NT2/D1 (cell line): ENCODE results near the gene UGT1A10.
"Not testable (repeated sequence)": the region's sequence is repeated elsewhere in the genome, so short reads cannot be mapped to it uniquely, and the experiment has no call there.

ENCODE experiments used
- DNase-seq: peaks from one replicate; pipeline ENCODE4 v3.0.0-alpha.2; 2011; ENCODE audit warnings: low read depth, low spot score
- H3K27me3 ChIP-seq: 2 replicates; pipeline ENCODE4 v1.6.0; 2011; ENCODE audit warnings: mild to moderate bottlenecking; ENCODE audit not compliant: insufficient read length, insufficient read depth
- H3K36me3 ChIP-seq: 2 replicates; pipeline ENCODE4 v1.6.1; 2011; ENCODE audit warnings: mild to moderate bottlenecking, low read length, mixed read lengths; ENCODE audit not compliant: insufficient read depth, insufficient read length
- H3K4me1 ChIP-seq: 2 replicates; pipeline ENCODE4 v1.5.1; 2011; ENCODE audit not compliant: insufficient read depth, insufficient read length
- H3K4me3 ChIP-seq: 2 replicates; pipeline ENCODE4 v1.5.1; 2011; ENCODE audit warnings: low read depth; ENCODE audit not compliant: insufficient read length
- H3K9ac ChIP-seq: 2 replicates; pipeline ENCODE4 v1.6.0; 2011; ENCODE audit warnings: low read depth; ENCODE audit not compliant: insufficient read length
- H3K9me3 ChIP-seq: 2 replicates; pipeline ENCODE4 v1.5.1; 2011; ENCODE audit warnings: mild to moderate bottlenecking, low read length; ENCODE audit not compliant: insufficient read depth
- SUZ12 ChIP-seq: IDR thresholded peaks from 2 replicates; pipeline ENCODE4 v1.6.1; 2011; ENCODE audit not compliant: insufficient read length, insufficient read depth; ENCODE audit errors: extremely low read depth
- YY1 ChIP-seq: IDR thresholded peaks from 2 replicates; pipeline ENCODE4 v1.6.1; 2011; ENCODE audit not compliant: insufficient read length, insufficient read depth
- ZNF274 ChIP-seq: IDR thresholded peaks from 2 replicates; pipeline ENCODE4 v1.6.1; 2011; ENCODE audit warnings: mild to moderate bottlenecking, low read depth, low read length

UGT1A10 gene

DNA sequence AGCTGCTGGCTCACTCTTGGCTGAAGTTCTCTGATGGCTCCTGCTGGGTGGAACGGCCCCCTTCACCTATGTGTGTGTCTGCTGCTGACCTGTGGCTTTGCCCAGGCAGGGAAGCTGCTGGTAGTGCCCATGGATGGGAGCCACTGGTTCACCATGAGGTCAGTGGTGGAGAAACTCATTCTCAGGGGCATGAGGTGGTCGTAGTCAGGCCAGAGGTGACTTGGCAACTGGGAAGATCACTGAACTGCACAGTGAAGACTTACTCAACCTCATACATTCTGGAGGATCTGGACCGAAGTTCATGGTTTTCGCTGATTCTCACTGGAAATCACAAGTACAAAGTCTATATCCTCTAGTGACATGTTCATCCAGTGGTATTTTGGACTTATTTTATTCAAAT is 32.7 kb upstream of the UGT1A10 start:
- Histone ChIP-seq H3K4me3 (no peak overlapping the region), H3K36me3 (no peaks in the 10 kb centered on the region), H3K9ac (no peak overlapping the region), H3K4me1 (no peaks in the 10 kb centered on the region), H3K27me3 (no peaks in the 10 kb centered on the region), H3K9me3 (0 out of 2 replicates have a peak, but pooled peaks cover 5% of the 10 kb centered on the region)
- TF ChIP-seq SUZ12, result no peak
- no peak for TF ChIP-seq ZNF274
- no peak for TF ChIP-seq YY1
- DNase-seq, result no peak

- TF ChIP-seq ZNF274, result no peak
- TF ChIP-seq YY1, result no peak
- TF ChIP-seq SUZ12, result no peak
- Histone ChIP-seq H3K4me1 (no peaks in the 10 kb centered on the region), H3K36me3 (no peaks in the 10 kb centered on the region)
Measured at GRCh38 chr2:233604826-233605225, 31.4 kb upstream of the UGT1A10 start.

GRCh38 chr2:233605680-233606079 is 30.6 kb upstream of the UGT1A10 start:
- Histone ChIP-seq H3K9ac (no peak overlapping the region), H3K27me3 (no peaks in the 10 kb centered on the region), H3K4me3 (no peak overlapping the region), H3K4me1 (no peaks in the 10 kb centered on the region), H3K9me3 (peaks cover 11% of the 10 kb centered on the region; the same call in 1 of the 2 replicates), H3K36me3 (no peaks in the 10 kb centered on the region)
- DNase-seq, result no peak
- TF ChIP-seq YY1 (no peak), SUZ12 (no peak), ZNF274 (no peak)

More at GRCh38 chr2:233604826-233605225, 31.4 kb upstream of the UGT1A10 start:
- H3K9me3 ChIP-seq, result 0 out of 2 replicates have a peak, but pooled peaks cover 5% of the 10 kb centered on the region
- H3K27me3 ChIP-seq, result no peaks in the 10 kb centered on the region
- no peak for DNase-seq
- no peak overlapping the region for H3K9ac ChIP-seq
- no peak overlapping the region for H3K4me3 ChIP-seq

GRCh38 chr2:233611284-233611683 is 25.0 kb upstream of the UGT1A10 start:
- Histone ChIP-seq H3K9me3 (peaks cover 9% of the 10 kb centered on the region; the same call in 1 of the 2 replicates), H3K4me3 (no peak overlapping the region), H3K27me3 (no peaks in the 10 kb centered on the region), H3K4me1 (no peaks in the 10 kb centered on the region), H3K9ac (no peak overlapping the region), H3K36me3 (no peaks in the 10 kb centered on the region)
- no peak for DNase-seq
- TF ChIP-seq ZNF274, result no peak
- TF ChIP-seq YY1, result no peak
- TF ChIP-seq SUZ12, result no peak

- H3K9me3 ChIP-seq, H3K36me3 ChIP-seq, H3K9ac ChIP-seq, H3K27me3 ChIP-seq, H3K4me3 ChIP-seq, DNase-seq, H3K4me1 ChIP-seq: not testable (repeated sequence)
Measured at GRCh38 chr2:233617476-233617875, 18.8 kb upstream of the UGT1A10 start, which contains the start of gene UGT1A8. Gene UGT1A8, plus strand, starts transcription at chr2:233617633. Its CDS starts 75 bp downstream, at chr2:233617708.

GRCh38 chr2:233620204-233620603 is 16.0 kb upstream of the UGT1A10 start:
- TF ChIP-seq SUZ12, result no peak
- no peak for TF ChIP-seq ZNF274
- no peak for TF ChIP-seq YY1
- Histone ChIP-seq H3K9ac (no peak overlapping the region), H3K27me3 (no peaks in the 10 kb centered on the region), H3K4me1 (no peaks in the 10 kb centered on the region), H3K36me3 (no peaks in the 10 kb centered on the region), H3K9me3 (no peaks in the 10 kb centered on the region), H3K4me3 (no peak overlapping the region)
- DNase-seq, result no peak

DNA sequence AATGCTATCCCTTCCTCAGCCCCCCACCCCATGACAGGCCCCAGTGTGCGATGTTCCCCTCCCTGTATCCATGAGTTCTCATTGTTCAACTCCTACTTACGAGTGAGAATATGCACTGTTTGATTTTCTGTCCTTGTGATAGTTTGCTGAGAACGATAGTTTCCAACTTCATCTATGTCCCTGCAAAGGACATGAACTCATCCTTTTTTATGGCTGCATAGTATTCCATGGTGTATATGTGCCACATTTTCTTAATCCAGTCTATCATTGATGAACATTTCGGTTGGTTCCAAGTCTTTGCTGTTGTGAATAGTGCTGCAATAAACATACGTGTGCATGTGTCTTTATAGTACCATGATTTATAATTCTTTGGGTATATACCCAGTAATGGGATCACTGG is 14.4 kb upstream of the UGT1A10 start:
- H3K27me3 ChIP-seq, H3K4me1 ChIP-seq, H3K9me3 ChIP-seq, H3K9ac ChIP-seq, H3K36me3 ChIP-seq, DNase-seq, H3K4me3 ChIP-seq: not testable (repeated sequence)

GRCh38 chr2:233627331-233628025 is 8.8 kb upstream of the UGT1A10 start:
- H3K9me3 ChIP-seq, result peaks cover 14% of the 10 kb centered on the region; the same call in 1 of the 2 replicates
- H3K9ac ChIP-seq, result no peak overlapping the region
- H3K27me3 ChIP-seq, result no peaks in the 10 kb centered on the region
- TF ChIP-seq SUZ12 (no peak), ZNF274 (no peak), YY1 (no peak)
- H3K4me1 ChIP-seq, result no peaks in the 10 kb centered on the region
- H3K4me3 ChIP-seq, result no peak overlapping the region
- H3K36me3 ChIP-seq, result no peaks in the 10 kb centered on the region
- no peak for DNase-seq
